Measurements from ENCODE around the gene XRCC5. TPM values are rescaled to one million over a fixed set of nuclear protein-coding genes. Genes with fewer than 3 reads are reported as not detected.

Gene XRCC5
- total and polyA plus RNA-seq, 2 of the 8 experiments (the other 6 are each of a cell fraction or from before 2014, with no cell fraction given), result 308 to 644 TPM

GRCh38 chr2:216202626-216203250 is 93.6 kb downstream of the XRCC5 start:
- Histone ChIP-seq H4K91ac (replicated peaks; ENCODE audit: insufficient read length, low read length) (no peak overlapping the region), H3K79me2 (ENCODE audit: control insufficient read depth in 1 of 2, insufficient read depth in 2 of 2, low read length in 2 of 2) (no peaks in the 10 kb centered on the region; a peak in 2 of 4 replicates), H3K4me1 (replicated peaks in 1 of 4; ENCODE audit: control insufficient read depth in 3 of 4, insufficient read depth in 4 of 4, low read length in 3 of 4) (no peaks in the 10 kb centered on the region), H2BK20ac (ENCODE audit: low read length) (no peak overlapping the region), H2BK5ac (ENCODE audit: low read depth, low read length) (no peak overlapping the region), H3K79me1 (ENCODE audit: low read depth, low read length) (no peaks in the 10 kb centered on the region; the same call in 1 of the 2 replicates), H3K18ac (ENCODE audit: extremely low read depth, low read length) (no peak overlapping the region), H3K9ac (replicated peaks in 1 of 4; ENCODE audit: extremely low read depth in 1 of 4, low read depth in 3 of 4, low read length in 3 of 4) (no peak overlapping the region), H2AK5ac (ENCODE audit: low read depth, low read length) (no peak overlapping the region), H2AFZ (ENCODE audit: low read length) (no peak overlapping the region), H3K4ac (replicated peaks; ENCODE audit: insufficient read length, low read depth, low read length) (no peak overlapping the region), H3K56ac (replicated peaks; ENCODE audit: insufficient read length, low read depth, low read length) (no peak overlapping the region), H3K27me3 (replicated peaks in 1 of 4; ENCODE audit: control insufficient read depth in 3 of 4, extremely low read depth in 1 of 4, insufficient read depth in 3 of 4, low read length in 3 of 4) (peaks cover 0 to 2% (median 0%) of the 10 kb centered on the region in 4 experiments; a peak in 1 of 7 replicates), H2BK120ac (replicated peaks; ENCODE audit: low read depth, low read length) (no peak overlapping the region), H3K23ac (ENCODE audit: insufficient read length) (no peak overlapping the region), H4K20me1 (replicated peaks in 1 of 2; ENCODE audit: control insufficient read depth in 1 of 2, insufficient read depth in 2 of 2, low read length in 2 of 2) (peaks cover 2 to 3% of the 10 kb centered on the region in 2 experiments), H3K9me3 (ENCODE audit: insufficient read depth in 2 of 2, low read depth in 1 of 2, low read length in 1 of 2) (no peaks in the 10 kb centered on the region), H3K36me3 (ENCODE audit: control insufficient read depth in 2 of 4, insufficient read depth in 4 of 4, low read length in 3 of 4) (peaks cover 40 to 98% (median 75%) of the 10 kb centered on the region in 4 experiments), H3K23me2 (ENCODE audit: low read depth, low read length) (no peaks in the 10 kb centered on the region), H3K4me3 (ENCODE audit: extremely low read depth in 1 of 4, insufficient read depth in 2 of 4, low read depth in 3 of 4, low read length in 4 of 4) (no peak overlapping the region), H3K27ac (ENCODE audit: low read depth, low read length) (no peak overlapping the region), H4K5ac (ENCODE audit: insufficient read length, low read depth, low read length) (no peak overlapping the region), H4K8ac (ENCODE audit: extremely low read depth, insufficient read depth, low read length) (no peak overlapping the region), H2BK12ac (ENCODE audit: low read depth, low read length) (no peak overlapping the region), H2BK15ac (ENCODE audit: low read length) (no peak overlapping the region), H3K4me2 (ENCODE audit: insufficient read depth in 1 of 2, low read depth in 2 of 2, low read length in 2 of 2) (no peak overlapping the region), H3K14ac (ENCODE audit: insufficient read length) (no peak overlapping the region)
- FAIRE-seq, result no peak
- WGBS, 2 experiments (ENCODE audit: extremely low coverage in 1 of 2, insufficient coverage in 1 of 2, insufficient read length in 1 of 2, insufficient replicate concordance in 2 of 2, low coverage in 1 of 2, low lambda C conversion rate in 2 of 2, missing lambda C conversion rate in 1 of 2), result 96% methylated on average over 3 of the region's 3 CpGs; no CpG with 5 or more reads in 1 of the 2 experiments
- POLR2A ChIA-PET (ENCODE audit: partially characterized antibody), result no interaction called here
- DNase-seq (ENCODE audit: low read depth in 1 of 2, low spot score in 2 of 2), result no peak
- CTCF ChIA-PET (ENCODE audit: partially characterized antibody), result interaction anchor here (1.3 to 2.4 kb wide), 3 partner anchors 10 to 202 kb away, joined by 3 to 11 read pairs (median 3); no protein-coding TSS in a partner anchor
- no peak for TF ChIP-seq RNF2 (IDR thresholded peaks at IDR 0.05; ENCODE audit: borderline replicate concordance, low read depth, low read length, missing control alignments, poor library complexity, severe bottlenecking)
- TF ChIP-seq RBBP5 (IDR thresholded peaks at IDR 0.05; ENCODE audit: borderline replicate concordance, low read depth, low read length), result no peak
- TF ChIP-seq, protein P1, sequence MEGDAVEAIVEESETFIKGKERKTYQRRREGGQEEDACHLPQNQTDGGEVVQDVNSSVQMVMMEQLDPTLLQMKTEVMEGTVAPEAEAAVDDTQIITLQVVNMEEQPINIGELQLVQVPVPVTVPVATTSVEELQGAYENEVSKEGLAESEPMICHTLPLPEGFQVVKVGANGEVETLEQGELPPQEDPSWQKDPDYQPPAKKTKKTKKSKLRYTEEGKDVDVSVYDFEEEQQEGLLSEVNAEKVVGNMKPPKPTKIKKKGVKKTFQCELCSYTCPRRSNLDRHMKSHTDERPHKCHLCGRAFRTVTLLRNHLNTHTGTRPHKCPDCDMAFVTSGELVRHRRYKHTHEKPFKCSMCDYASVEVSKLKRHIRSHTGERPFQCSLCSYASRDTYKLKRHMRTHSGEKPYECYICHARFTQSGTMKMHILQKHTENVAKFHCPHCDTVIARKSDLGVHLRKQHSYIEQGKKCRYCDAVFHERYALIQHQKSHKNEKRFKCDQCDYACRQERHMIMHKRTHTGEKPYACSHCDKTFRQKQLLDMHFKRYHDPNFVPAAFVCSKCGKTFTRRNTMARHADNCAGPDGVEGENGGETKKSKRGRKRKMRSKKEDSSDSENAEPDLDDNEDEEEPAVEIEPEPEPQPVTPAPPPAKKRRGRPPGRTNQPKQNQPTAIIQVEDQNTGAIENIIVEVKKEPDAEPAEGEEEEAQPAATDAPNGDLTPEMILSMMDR (IDR thresholded peaks at IDR 0.05; ENCODE audit: control extremely low read depth in 1 of 3, insufficient read depth in 1 of 3, low read depth in 1 of 3, low read length in 3 of 3), result no peak
- no peak for TF ChIP-seq EZH2 (IDR thresholded peaks at IDR 0.05; ENCODE audit: low read depth, low read length, severe bottlenecking)
- no peak for TF ChIP-seq SP1 (IDR thresholded peaks at IDR 0.05; ENCODE audit: low read depth, low read length)
- TF ChIP-seq GABPA (IDR thresholded peaks at IDR 0.05; ENCODE audit: borderline replicate concordance, insufficient read depth, low read length), result no peak
- no peak for TF ChIP-seq RXRA (IDR thresholded peaks at IDR 0.05; ENCODE audit: insufficient read depth, low read depth, low read length)
- TF ChIP-seq CBX8 (IDR thresholded peaks at IDR 0.05; ENCODE audit: borderline replicate concordance, low read depth, low read length), result no peak
- no peak for TF ChIP-seq CHD2 (IDR thresholded peaks at IDR 0.05; ENCODE audit: low read length)
- no peak for TF ChIP-seq TEAD4 (IDR thresholded peaks at IDR 0.05; ENCODE audit: low read depth, low read length)

Data from H1 (cell line).